ENCODE results near the gene PTCH2. TPM values are rescaled to one million over a fixed set of nuclear protein-coding genes. Genes with fewer than 3 reads are reported as not detected.

The PTCH2 gene
- total RNA-seq, 1 donor from 2014 or later = 1.4 TPM

DNA sequence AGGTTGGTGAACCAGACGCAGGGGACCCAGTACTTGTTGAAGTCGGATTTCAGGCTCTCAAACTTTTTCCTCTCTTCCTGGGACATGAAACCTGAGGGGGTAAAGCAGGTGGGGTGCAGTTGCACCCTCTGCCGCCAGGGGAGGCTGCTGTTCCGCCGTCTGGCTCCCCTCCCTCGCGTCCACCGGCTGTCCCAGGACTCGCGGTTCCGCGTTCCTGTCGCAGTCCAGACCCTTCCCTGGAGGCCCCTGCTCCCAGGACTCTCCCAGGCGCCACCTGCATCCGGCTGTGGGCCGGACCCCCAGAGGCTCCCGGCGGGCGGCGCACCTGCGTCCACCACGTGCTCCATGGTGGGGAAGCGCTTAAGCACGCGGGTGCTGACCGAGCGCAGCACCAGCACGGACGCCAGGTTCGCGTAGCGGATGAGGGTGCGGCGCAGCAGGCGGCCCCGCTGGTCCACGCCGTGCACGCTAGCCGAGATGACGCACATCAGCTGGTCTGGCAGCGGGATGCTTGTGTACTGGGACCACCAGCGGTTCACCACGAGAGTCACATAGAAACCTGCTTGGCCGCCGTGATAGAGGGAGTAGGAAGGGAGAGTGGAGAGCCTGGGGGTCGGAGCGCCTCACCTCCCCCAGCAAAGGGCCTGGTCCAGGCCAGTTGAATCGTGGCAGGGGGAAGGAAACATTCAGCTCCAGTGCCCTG lies 56.8 kb downstream of the PTCH2 start:
- Mint-ChIP-seq H3K36me3 (ENCODE audit: unreplicated experiment) (peaks cover 9% of the 10 kb centered on the region), H3K27ac (ENCODE audit: unreplicated experiment) (peak overlapping the region; percentile 72), H3K4me1 (ENCODE audit: unreplicated experiment) (peaks cover 27% of the 10 kb centered on the region), H3K4me3 (ENCODE audit: unreplicated experiment) (peak overlapping the region; percentile 47), H3K9me3 (ENCODE audit: unreplicated experiment) (no peaks in the 10 kb centered on the region), H3K27me3 (ENCODE audit: unreplicated experiment) (no peaks in the 10 kb centered on the region)
- TF ChIP-seq, protein P1, sequence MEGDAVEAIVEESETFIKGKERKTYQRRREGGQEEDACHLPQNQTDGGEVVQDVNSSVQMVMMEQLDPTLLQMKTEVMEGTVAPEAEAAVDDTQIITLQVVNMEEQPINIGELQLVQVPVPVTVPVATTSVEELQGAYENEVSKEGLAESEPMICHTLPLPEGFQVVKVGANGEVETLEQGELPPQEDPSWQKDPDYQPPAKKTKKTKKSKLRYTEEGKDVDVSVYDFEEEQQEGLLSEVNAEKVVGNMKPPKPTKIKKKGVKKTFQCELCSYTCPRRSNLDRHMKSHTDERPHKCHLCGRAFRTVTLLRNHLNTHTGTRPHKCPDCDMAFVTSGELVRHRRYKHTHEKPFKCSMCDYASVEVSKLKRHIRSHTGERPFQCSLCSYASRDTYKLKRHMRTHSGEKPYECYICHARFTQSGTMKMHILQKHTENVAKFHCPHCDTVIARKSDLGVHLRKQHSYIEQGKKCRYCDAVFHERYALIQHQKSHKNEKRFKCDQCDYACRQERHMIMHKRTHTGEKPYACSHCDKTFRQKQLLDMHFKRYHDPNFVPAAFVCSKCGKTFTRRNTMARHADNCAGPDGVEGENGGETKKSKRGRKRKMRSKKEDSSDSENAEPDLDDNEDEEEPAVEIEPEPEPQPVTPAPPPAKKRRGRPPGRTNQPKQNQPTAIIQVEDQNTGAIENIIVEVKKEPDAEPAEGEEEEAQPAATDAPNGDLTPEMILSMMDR (IDR thresholded peaks at IDR 0.05) = peak; percentile 91
- DNase-seq (ENCODE audit: extremely low spot score, unreplicated experiment) = no peak

GRCh38 chr1:44785501-44786137 lies 57.4 kb downstream of the PTCH2 start:
- no peak for DNase-seq (ENCODE audit: extremely low spot score, unreplicated experiment)
- H3K27ac Mint-ChIP-seq (ENCODE audit: unreplicated experiment) = no peak overlapping the region
- peaks cover 13% of the 10 kb centered on the region for H3K36me3 Mint-ChIP-seq (ENCODE audit: unreplicated experiment)
- peaks cover 27% of the 10 kb centered on the region for H3K4me1 Mint-ChIP-seq (ENCODE audit: unreplicated experiment)
- H3K4me3 Mint-ChIP-seq (ENCODE audit: unreplicated experiment) = peak overlapping the region; percentile 47
- TF ChIP-seq, protein P1 (IDR thresholded peaks at IDR 0.05) = no peak
- no peaks in the 10 kb centered on the region for H3K9me3 Mint-ChIP-seq (ENCODE audit: unreplicated experiment)
- no peaks in the 10 kb centered on the region for H3K27me3 Mint-ChIP-seq (ENCODE audit: unreplicated experiment)

GRCh38 chr1:44785029-44785380 lies 58.0 kb downstream of the PTCH2 start:
- Mint-ChIP-seq H3K27ac (ENCODE audit: unreplicated experiment) (no peak overlapping the region), H3K27me3 (ENCODE audit: unreplicated experiment) (no peaks in the 10 kb centered on the region), H3K4me3 (ENCODE audit: unreplicated experiment) (no peak overlapping the region), H3K36me3 (ENCODE audit: unreplicated experiment) (peaks cover 19% of the 10 kb centered on the region), H3K9me3 (ENCODE audit: unreplicated experiment) (no peaks in the 10 kb centered on the region), H3K4me1 (ENCODE audit: unreplicated experiment) (peaks cover 27% of the 10 kb centered on the region)
- TF ChIP-seq, protein P1 (IDR thresholded peaks at IDR 0.05) = no peak
- DNase-seq (ENCODE audit: extremely low spot score, unreplicated experiment) = no peak

- H3K27ac Mint-ChIP-seq (ENCODE audit: unreplicated experiment) = no peak overlapping the region
- H3K27me3 Mint-ChIP-seq (ENCODE audit: unreplicated experiment) = no peaks in the 10 kb centered on the region
- no peak for DNase-seq (ENCODE audit: extremely low spot score, unreplicated experiment)
- H3K9me3 Mint-ChIP-seq (ENCODE audit: unreplicated experiment) = no peaks in the 10 kb centered on the region
- H3K4me1 Mint-ChIP-seq (ENCODE audit: unreplicated experiment) = peaks cover 27% of the 10 kb centered on the region
- H3K4me3 Mint-ChIP-seq (ENCODE audit: unreplicated experiment) = no peak overlapping the region
- TF ChIP-seq, protein P1 (IDR thresholded peaks at IDR 0.05) = no peak
- H3K36me3 Mint-ChIP-seq (ENCODE audit: unreplicated experiment) = peaks cover 24% of the 10 kb centered on the region
Measured at GRCh38 chr1:44784094-44785028, 58.7 kb downstream of the PTCH2 start.
